Effector memory CD8-positive, alpha-beta T cell (primary cell): ENCODE data around the gene ZNF185.

ENCODE experiments used
- ATAC-seq: fragments of 150-1000 bp; cut with Tn5 transposase; replicated peaks from 2 replicates; pipeline ENCODE4 v1.10.0; 2021; ENCODE audit warnings: mild to moderate bottlenecking, moderate library complexity
- DNase-seq, 3 experiments: peaks; one replicate each; pipeline ENCODE4 v3.0.0; 2021
- H3K27ac Mint-ChIP-seq, 2 donors: one replicate each; pipeline ENCODE4 v1.8.0; 2022; ENCODE audit warnings: mild to moderate bottlenecking in 2 of 2, mixed read lengths in 2 of 2, moderate library complexity in 2 of 2
- H3K27me3 Mint-ChIP-seq, 2 donors: one replicate each; pipeline ENCODE4 v1.8.0; 2022; ENCODE audit warnings: mixed read lengths in 2 of 2
- H3K36me3 Mint-ChIP-seq: one replicate; pipeline ENCODE4 v1.8.0; 2022; ENCODE audit warnings: mild to moderate bottlenecking, moderate library complexity, mixed read lengths; ENCODE audit not compliant: insufficient read depth
- H3K4me1 Mint-ChIP-seq, 2 donors: one replicate each; pipeline ENCODE4 v1.8.0; 2022; ENCODE audit warnings: low read depth in 2 of 2, mixed read lengths in 2 of 2
- H3K4me3 Mint-ChIP-seq, 2 donors: one replicate each; pipeline ENCODE4 v1.8.0; 2022; ENCODE audit warnings: mild to moderate bottlenecking in 2 of 2, mixed read lengths in 2 of 2, moderate library complexity in 2 of 2
- H3K9me3 Mint-ChIP-seq, 2 donors: one replicate each; pipeline ENCODE4 v1.8.0; 2022; ENCODE audit warnings: mixed read lengths in 2 of 2

ZNF185 gene

DNA sequence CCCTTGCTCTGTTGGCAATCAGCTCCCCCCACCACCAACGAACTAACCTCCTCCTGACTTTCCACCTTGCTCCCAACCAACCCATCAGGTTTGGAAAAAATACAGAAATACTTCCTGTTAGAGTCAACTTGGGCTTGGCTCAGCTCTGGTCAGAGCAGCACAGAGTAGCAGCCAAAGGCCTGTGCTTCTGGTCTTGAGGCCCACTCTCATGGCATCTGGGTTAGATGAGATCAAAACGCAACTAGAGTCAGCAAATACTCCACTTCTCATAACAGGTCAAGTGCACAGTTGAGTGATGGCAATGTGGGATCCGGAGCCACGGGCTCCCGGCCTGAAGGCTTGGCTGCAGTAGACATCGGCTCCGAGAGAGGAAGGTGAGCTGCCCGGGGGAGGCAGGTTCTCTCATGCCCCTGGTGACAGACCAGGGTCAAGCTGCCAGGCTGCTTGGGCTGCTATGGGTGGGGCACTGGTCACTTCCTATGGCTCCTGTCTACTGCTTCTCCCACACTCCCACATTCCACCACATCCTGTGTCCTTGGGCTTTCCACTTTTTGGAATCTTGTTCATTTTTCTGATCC is 34.8 kb downstream of the ZNF185 start:
- no peaks in the 10 kb centered on the region for H3K4me1 Mint-ChIP-seq
- H3K4me3 Mint-ChIP-seq: no peak overlapping the region
- H3K36me3 Mint-ChIP-seq: no peaks in the 10 kb centered on the region

DNA sequence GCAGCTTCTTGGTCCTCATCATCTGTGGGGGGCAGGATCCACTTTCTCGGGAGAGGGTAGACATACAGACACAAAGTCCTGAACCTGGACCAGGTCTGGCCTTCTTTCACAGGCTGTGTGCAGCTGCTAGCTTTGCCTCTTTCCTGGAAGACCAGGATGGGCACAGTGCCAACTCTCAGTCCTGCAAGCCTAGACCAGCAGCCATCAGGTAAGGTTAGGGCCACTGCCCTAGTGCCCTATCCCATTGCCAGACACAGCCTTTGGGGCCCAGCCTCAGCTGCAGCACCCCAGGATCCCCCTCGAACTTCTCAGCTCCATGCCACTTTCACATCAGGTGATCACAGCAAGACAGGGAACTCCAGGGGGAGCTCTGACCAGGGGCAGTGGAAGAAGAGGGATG is 38.4 kb downstream of the ZNF185 start:
- no peak for ATAC-seq
- Mint-ChIP-seq H3K27ac (no peak overlapping the region), H3K9me3 (no peaks in the 10 kb centered on the region), H3K36me3 (no peaks in the 10 kb centered on the region), H3K4me3 (no peak overlapping the region), H3K27me3 (no peaks in the 10 kb centered on the region), H3K4me1 (peaks cover 1% of the 10 kb centered on the region in 2 donors)
- no peak for DNase-seq

More for the DNA sequence above, 34.8 kb downstream of the ZNF185 start:
- DNase-seq (no peak), ATAC-seq (no peak)
- Mint-ChIP-seq H3K9me3 (no peaks in the 10 kb centered on the region), H3K27ac (no peak overlapping the region), H3K27me3 (peaks cover 9 to 15% of the 10 kb centered on the region in 2 donors)

DNA sequence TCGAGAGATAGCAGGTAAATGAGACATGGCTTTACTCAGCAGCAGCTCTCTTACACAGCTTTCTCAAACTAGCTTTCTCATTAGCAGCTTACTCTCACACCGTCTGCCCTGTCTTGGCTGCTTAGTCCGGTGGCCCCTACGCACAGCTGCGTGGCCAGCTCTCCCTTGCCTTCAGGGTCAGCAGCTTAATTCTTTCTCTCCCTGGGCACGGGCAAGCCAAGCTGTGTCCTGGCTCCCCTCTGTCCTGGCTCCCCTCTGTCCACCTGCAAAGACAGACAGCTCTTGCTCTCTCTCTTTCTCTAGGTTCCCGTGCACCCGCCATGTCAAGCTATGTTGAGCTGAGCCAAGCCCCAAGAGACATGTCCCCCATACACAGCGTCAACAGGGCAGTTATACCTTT is 39.4 kb downstream of the ZNF185 start:
- peaks cover 3% of the 10 kb centered on the region in 2 donors for H3K4me1 Mint-ChIP-seq
- H3K9me3 Mint-ChIP-seq: no peaks in the 10 kb centered on the region
- H3K27me3 Mint-ChIP-seq: no peaks in the 10 kb centered on the region
- H3K4me3 Mint-ChIP-seq: no peak overlapping the region
- no peak for DNase-seq
- H3K36me3 Mint-ChIP-seq: no peaks in the 10 kb centered on the region
- H3K27ac Mint-ChIP-seq: no peak overlapping the region
- no peak for ATAC-seq

DNA sequence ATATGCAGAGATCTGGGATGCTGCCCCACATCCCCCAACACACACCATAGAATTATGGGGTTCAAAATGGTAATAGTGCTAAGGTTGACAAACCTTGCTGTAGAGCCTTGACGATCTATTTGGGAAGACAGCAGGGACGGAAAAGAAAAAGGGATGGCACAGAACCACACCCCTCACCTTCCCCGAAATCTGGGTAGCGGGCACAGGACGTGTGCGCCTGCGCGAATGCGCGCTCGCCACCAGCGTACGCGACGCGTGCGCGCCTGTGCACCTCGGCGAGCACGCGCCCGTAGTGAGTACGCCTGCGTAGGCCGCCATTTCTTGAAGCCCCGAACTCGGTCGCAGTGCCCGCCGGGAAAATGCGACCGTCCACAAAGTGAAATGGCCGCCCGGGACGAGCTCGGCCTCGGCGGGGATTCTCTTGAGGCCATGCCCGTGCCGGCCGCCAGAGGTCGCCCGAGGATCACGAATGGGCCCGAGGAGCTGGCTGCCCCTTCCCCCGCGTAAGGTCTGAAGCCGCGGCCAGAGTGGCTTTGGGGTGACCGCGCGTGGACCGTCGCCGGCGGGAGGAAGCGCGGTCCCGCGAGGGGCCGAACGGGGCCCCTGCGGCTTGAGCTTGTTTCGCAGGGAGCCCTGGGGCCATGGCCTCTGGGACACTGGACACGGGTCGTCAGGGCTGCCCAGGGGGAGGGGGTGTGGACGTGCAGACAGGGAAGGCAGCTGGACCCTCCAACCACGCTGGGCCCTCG is 43.6 kb downstream of the ZNF185 start:
- Mint-ChIP-seq H3K4me3 (peak overlapping the region; percentile 74 to 80), H3K27me3 (no peaks in the 10 kb centered on the region), H3K27ac (peak overlapping the region; percentile 82 to 86), H3K36me3 (no peaks in the 10 kb centered on the region), H3K4me1 (peaks cover 3% of the 10 kb centered on the region in 2 donors), H3K9me3 (no peaks in the 10 kb centered on the region)
- ATAC-seq (peak; percentile 98), DNase-seq (peak; percentile 83 to 87 (median 87))

DNA sequence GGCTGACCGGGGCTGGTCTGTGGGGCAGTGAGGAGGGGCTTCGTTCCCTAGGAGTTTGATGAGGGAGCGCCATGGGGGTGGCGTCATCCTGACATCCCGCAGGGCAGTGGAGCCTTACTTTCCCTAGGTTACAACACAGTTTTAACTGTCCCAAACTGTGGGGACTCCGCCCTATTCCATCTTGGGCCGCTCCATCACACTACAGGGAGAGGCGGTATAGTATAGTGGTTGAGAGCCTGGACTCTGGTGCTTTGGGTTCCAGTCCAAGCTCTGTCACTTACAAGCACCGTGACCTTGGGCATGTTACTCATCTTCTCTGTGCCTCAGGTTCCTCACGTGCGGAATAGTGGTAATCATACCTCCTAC is 44.2 kb downstream of the ZNF185 start:
- Mint-ChIP-seq H3K36me3 (no peaks in the 10 kb centered on the region), H3K4me3 (peak overlapping the region; percentile 74 to 80), H3K27me3 (no peaks in the 10 kb centered on the region), H3K4me1 (peaks cover 3% of the 10 kb centered on the region in 2 donors), H3K27ac (peak overlapping the region in 1 of 2 donors; percentile 86), H3K9me3 (no peaks in the 10 kb centered on the region)
- DNase-seq (no peak), ATAC-seq (no peak)

DNA sequence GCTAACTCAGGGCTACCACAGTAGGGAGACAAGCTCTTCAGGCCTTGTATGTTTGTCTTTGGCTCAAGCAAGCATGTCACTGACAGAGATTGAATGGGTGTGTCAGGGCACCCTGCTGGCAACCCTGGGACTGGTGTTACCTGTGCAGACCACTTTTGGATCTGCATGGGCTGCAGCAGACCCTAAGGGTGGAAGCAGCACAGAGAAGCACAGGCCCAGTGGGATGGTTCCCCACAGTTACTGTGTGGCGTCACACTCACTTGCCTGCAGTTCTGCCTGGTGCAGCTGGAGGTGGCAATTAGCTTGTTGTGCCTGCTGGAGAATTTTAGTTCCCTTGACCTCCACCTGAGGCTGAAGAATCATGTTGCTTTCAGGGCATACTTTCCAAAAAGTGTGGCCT is 46.0 kb downstream of the ZNF185 start:
- DNase-seq (no peak), ATAC-seq (no peak)
- no peaks in the 10 kb centered on the region for H3K27me3 Mint-ChIP-seq
- H3K4me3 Mint-ChIP-seq: no peak overlapping the region
- no peaks in the 10 kb centered on the region for H3K9me3 Mint-ChIP-seq
- no peaks in the 10 kb centered on the region for H3K36me3 Mint-ChIP-seq
- no peak overlapping the region for H3K27ac Mint-ChIP-seq
- peaks cover 3% of the 10 kb centered on the region in 2 donors for H3K4me1 Mint-ChIP-seq

DNA sequence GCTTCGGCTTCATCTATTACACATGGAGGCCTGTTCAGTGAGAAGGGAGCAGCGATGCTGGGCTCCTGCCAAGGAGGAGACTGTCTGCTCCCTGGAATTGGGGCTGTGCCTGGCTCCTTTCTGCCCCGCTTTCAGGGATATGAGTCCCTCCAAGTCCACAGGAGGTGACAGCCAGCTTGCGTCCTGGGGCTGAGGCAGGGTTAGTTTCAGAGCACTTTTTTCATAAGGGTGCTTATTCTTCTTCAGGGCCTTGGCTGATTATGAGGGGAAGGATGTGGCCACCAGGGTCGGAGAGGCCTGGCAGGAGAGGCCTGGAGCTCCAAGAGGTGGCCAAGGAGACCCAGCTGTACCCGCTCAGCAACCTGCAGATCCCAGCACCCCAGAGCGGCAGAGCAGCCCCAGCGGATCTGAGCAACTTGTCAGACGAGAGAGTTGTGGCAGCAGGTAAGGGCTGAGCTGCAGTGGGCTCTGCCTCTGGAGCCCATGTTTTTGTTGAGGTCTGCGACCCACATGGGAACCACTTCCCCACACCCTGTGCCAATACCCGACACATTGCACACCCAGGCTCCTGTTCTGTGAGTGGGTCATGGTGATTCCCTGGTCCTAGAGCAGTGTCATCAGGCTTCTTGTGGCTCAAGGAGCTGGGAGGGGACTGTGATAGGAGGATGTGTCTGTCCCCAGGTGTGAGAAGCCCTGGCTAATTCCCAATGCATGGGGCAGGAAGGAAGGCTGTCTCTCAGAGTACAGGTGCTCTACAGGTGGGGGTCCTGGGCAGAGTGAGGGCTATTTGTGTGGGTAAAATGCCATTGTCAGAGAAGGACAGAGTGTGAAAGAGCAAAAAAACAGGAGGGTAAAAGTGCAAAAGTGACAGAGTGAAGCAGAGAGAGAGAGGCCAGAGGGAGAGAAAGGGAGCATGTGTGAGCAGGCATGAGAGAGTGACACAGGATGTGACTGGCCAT is 47.4 kb downstream of the ZNF185 start:
- Mint-ChIP-seq H3K9me3 (no peaks in the 10 kb centered on the region), H3K4me3 (no peak overlapping the region), H3K4me1 (peaks cover 3% of the 10 kb centered on the region in 2 donors), H3K27me3 (no peaks in the 10 kb centered on the region), H3K36me3 (no peaks in the 10 kb centered on the region), H3K27ac (no peak overlapping the region)
- DNase-seq (no peak), ATAC-seq (no peak)

DNA sequence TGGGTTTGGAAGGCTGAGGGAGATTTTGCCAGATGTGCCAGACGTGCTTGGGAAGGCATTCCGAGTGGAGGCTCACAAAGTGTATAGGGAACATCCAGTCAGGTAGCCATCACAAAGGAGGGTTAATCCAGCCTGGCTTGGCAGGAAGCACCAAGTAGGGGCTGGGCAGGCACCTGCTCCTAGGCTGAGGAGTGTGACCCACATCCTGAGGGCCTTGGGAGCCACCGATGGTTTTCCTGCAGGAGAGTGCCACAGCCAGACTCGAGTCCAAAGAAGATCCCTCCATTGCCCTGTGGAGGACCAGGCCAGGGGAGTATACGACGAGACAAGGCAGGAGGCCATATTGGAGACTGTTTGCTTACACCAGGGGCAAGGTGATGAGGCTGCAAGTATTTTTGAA is 48.8 kb downstream of the ZNF185 start:
- ATAC-seq: no peak
- peak overlapping the region in 1 of 2 donors; percentile 67 for H3K27ac Mint-ChIP-seq
- no peak for DNase-seq
- H3K27me3 Mint-ChIP-seq: no peaks in the 10 kb centered on the region
- no peak overlapping the region for H3K4me3 Mint-ChIP-seq
- H3K36me3 Mint-ChIP-seq: no peaks in the 10 kb centered on the region
- H3K9me3 Mint-ChIP-seq: no peaks in the 10 kb centered on the region
- H3K4me1 Mint-ChIP-seq: no peaks in the 10 kb centered on the region
